AG09309 (cell line): ENCODE data around the gene ARL13A.

Experiments used
- DNase-seq: peaks from one replicate; pipeline ENCODE4 v3.0.0-alpha.2; 2010; ENCODE audit warnings: low read depth
- H3K4me3 ChIP-seq: 2 replicates; pipeline ENCODE4 v1.5.1; 2011; ENCODE audit warnings: mild to moderate bottlenecking, low read depth, low read length, moderate library complexity; ENCODE audit not compliant: control insufficient read depth
- TF ChIP-seq, protein P1 (sequence below): IDR thresholded peaks from 2 replicates; pipeline ENCODE4 v1.5.1; 2011; ENCODE audit warnings: mild to moderate bottlenecking, low read depth, low read length, inconsistent platforms; ENCODE audit not compliant: insufficient read depth, control insufficient read depth; ENCODE audit errors: missing control alignments

The ARL13A gene

DNA sequence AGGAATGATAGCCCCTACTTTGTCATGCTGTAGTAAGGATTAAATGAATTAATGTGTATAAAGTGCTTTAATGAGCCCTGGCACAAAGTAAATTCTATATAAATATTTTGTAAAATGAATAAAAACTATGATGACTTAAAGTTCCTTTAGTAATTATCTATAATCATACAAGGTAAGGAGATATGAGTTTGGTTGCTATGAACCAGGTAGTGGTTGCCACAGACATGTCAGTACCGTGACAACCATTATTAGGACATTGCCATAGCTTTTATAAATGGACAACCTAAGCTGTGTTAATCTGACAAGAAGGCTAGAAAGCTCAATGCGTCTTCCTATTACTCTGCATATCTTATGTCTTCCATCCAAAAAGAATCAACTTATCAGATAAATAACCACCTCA lies at the start of gene ARL13A:
Gene ARL13A, plus strand, starts transcription at position 301 of the 400 bp plus-strand sequence. CDS start 3,982 bp downstream, outside the sequence.
- no peak within 1 kb of the TSS for H3K4me3 ChIP-seq
- no peak for DNase-seq
- TF ChIP-seq, protein P1, sequence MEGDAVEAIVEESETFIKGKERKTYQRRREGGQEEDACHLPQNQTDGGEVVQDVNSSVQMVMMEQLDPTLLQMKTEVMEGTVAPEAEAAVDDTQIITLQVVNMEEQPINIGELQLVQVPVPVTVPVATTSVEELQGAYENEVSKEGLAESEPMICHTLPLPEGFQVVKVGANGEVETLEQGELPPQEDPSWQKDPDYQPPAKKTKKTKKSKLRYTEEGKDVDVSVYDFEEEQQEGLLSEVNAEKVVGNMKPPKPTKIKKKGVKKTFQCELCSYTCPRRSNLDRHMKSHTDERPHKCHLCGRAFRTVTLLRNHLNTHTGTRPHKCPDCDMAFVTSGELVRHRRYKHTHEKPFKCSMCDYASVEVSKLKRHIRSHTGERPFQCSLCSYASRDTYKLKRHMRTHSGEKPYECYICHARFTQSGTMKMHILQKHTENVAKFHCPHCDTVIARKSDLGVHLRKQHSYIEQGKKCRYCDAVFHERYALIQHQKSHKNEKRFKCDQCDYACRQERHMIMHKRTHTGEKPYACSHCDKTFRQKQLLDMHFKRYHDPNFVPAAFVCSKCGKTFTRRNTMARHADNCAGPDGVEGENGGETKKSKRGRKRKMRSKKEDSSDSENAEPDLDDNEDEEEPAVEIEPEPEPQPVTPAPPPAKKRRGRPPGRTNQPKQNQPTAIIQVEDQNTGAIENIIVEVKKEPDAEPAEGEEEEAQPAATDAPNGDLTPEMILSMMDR = no peak

DNA sequence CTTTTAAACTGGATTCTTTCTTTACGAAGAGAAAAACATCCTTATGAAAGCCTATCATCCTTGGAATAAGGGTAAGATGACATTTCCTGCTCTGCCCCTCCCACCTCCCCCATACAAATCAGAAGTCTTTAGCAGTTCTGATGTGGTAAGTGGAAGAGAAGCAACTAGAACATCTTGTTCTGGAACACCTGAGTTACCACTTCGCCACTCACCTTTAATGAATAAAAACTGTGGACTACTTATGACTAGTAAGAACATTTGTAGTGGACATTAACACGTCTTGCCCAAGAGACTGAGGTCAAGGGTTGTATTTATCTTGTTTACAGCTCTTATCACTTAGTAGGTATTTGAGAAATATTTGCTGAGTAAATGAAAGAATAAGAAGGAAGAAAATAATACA lies 45.1 kb upstream of the ARL13A start:
- H3K4me3 ChIP-seq = no peak overlapping the region
- TF ChIP-seq, protein P1 = no peak
- DNase-seq = no peak

DNA sequence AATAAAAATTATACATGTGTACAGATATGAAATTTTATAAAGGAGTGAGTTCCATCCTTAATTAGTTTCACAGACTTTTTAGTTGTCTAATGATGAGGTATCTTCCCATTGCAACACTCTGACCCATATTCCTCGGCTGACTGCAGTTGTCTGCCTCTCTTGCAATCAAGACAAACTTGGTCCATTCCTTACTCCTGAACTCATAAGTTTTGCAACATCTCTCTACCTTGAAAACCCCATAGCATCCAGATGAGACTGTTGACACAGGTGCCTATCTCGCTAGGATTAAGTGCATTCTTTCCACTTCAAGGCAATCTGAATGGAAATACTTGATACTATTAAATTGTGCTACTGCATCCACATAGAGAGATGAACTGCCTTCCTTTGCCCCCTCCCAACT lies 43.1 kb upstream of the ARL13A start:
- DNase-seq = no peak
- no peak overlapping the region for H3K4me3 ChIP-seq
- TF ChIP-seq, protein P1 = no peak

DNA sequence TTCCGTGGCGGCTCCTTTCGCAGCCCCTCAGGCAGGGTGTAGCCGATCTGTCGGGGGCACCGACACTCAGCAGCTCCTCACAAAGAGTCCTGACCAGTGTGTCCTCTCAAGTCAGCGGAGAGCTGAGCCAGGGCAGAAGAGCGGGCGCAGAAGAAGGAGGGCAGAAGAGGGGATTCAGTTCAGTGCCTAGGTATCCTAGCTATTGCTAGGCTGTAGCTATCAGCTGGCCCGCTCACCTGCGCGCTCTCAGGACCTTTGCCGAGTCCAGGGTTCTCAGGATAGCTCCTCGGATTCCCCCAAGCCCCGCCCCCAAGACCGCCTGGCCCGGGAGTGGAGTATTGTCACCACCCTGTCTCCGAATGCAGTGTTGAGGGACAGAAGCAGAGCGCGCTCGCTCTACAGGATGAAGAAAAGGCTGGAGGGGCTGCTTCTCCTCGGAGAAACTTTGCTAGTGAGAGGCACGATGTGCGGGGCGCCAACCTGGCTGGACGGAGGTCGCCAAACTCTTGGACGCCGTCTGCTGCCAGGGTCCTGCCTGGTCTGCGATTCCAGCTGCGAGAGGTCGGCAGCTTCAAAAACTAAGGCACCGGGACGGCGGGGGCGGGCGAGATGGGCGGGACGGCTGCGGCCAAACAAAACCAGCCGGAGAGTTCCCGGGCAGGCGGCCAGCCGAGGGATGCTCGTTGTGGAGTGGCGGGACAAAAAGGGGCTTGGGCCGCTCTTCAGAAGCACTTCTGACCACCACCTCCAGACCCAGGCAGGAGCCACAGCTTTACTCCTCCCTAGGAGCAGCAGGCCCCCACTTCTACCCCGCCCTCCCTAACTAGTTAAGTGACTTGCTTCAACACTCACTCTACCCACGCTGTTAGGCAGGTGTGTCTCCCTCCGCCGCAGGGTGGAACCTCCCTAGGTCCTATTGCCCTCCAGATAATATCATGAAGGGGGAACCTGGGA lies 40.6 kb upstream of the ARL13A start, which contains the start of gene XKRX:
Gene XKRX, minus strand, starts transcription at position 258 of the 954 bp plus-strand sequence. CDS start 613 bp downstream, outside the sequence.
- TF ChIP-seq, protein P1 = no peak
- peak within 1 kb of the TSS; percentile 43 for H3K4me3 ChIP-seq
- DNase-seq = no peak

DNA sequence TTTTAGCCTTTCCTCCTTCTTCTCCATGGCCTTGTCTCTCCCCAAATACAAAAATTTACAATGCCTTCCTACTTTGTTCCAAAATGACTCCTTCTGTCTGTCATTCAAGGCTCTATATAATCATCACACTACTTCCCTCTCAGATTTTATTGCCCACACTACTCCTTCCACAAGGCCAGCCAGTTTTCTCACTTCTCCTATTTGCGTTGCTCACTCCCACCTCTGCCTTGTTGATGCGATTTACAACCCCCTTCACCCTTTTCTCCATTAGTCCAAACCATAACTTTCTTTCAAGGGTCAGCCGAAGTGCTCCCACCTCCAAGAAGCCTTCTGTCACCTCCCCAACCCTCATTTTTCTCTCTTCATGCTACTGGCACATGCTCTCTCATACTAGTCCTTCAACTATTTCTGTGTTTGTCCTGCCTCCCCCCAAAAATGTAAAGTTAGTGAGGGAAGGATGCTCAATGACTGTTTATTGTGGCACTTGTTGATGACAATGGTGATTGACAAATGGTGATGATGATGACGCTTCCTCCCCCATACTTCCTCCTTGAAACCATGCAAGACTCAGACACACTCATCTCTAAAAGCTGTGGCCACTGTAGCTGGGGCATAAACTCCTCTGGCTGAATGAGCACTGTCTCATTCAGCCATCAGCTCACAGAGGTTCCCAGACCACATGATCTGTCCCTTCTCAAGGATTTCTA lies 38.1 kb upstream of the ARL13A start:
- H3K4me3 ChIP-seq = no peak overlapping the region
- TF ChIP-seq, protein P1 = no peak
- DNase-seq = no peak

DNA sequence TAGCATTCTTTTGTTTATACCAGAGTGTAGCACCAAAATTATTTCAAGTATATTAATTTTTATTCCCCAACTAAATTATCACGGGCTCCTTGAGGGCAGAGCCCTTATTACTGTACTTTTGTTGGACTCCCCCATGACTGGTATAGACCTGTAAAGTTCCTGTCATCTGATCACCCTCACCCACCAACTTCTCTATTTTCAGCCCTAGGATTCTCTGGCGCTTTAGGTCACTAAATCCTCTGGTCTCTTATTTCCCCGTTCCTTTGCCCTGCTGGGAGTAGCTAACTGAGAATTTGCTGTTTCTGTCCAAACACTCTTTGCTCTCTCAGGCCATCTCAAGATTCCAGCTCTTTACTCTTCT lies 37.6 kb upstream of the ARL13A start:
- TF ChIP-seq, protein P1 = no peak
- no peak overlapping the region for H3K4me3 ChIP-seq
- no peak for DNase-seq
